Measurements from ENCODE around the gene SLC22A8.
"Not testable (repeated sequence)": the region's sequence is repeated elsewhere in the genome, so short reads cannot be mapped to it uniquely, and the experiment has no call there.

The SLC22A8 gene, protein sequence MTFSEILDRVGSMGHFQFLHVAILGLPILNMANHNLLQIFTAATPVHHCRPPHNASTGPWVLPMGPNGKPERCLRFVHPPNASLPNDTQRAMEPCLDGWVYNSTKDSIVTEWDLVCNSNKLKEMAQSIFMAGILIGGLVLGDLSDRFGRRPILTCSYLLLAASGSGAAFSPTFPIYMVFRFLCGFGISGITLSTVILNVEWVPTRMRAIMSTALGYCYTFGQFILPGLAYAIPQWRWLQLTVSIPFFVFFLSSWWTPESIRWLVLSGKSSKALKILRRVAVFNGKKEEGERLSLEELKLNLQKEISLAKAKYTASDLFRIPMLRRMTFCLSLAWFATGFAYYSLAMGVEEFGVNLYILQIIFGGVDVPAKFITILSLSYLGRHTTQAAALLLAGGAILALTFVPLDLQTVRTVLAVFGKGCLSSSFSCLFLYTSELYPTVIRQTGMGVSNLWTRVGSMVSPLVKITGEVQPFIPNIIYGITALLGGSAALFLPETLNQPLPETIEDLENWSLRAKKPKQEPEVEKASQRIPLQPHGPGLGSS

DNA sequence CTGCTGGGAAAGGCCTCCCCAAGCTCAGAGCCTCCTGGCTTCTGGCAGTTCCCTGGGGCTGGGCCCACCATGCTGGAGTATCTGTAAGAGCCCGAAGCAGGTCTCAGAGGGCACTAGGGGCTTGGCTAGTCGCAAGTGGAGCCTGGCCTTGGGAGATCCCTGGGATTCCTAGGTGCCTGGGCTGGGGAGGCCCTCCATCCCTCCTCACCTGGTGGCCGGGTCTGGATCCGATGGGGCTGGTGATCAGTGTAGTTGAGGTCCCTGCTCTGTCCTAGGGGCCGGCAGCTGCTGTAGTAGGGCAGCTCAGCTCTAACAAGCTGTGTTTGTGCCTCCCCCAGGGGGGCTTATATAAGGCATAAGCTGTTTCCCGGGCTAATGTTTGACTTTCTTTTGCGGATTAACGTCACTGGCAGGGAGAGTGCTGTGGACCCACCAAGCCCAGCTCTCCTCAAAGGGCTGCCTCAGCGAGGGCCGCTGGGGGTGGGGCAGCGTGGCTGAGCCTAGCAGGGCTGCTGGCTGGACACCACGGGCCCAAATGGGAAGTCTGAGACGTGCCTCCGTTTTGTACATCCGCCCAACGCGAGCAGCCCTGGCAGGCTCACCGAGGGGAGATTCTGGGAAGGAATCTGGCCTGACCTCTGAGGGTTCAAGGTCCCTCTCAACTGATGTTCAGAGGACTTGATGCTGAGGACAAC is at the start of gene SLC22A8:
Gene SLC22A8, minus strand, starts transcription at position 321 of the 695 bp plus-strand sequence. CDS start 883 bp downstream, outside the sequence.
- no peak for DNase-seq

DNA sequence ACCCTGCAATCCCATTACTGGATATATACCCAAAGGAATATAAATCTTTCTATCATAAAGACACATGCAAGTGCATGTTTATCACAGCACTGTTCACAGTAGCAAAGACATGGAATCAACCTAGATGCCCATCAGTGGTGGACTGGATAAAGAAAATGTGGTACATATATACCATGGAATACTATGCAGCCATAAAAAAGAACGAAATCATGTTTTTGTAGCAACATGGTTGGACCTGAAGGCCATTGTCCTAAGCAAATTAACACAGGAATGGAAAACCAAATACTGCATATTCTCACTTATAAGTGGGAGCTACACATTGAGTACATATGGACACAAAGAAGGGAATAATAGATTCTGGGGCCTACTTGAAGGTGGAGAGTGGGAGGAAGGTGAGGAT is 30.6 kb upstream of the SLC22A8 start:
- not testable (repeated sequence) for DNase-seq

DNA sequence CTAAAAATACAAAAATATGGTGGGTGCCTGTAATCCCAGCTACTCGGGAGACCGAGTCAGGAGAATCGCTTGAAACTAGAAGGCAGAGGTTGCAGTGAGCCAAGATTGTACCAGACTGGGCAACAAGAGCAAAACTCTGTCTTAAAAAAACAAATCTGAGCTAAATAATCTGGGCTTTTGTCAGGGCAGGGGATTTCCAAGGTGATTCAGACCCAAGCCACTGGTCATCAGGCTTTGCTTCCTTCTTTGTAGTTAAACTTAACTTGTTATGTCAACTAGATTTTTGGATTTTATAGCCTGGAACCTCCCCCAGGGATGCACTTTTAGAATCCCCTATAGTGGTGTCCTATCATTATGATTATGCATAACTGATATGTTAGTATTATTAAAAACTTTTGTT is 27.0 kb upstream of the SLC22A8 start:
- DNase-seq = no peak

DNA sequence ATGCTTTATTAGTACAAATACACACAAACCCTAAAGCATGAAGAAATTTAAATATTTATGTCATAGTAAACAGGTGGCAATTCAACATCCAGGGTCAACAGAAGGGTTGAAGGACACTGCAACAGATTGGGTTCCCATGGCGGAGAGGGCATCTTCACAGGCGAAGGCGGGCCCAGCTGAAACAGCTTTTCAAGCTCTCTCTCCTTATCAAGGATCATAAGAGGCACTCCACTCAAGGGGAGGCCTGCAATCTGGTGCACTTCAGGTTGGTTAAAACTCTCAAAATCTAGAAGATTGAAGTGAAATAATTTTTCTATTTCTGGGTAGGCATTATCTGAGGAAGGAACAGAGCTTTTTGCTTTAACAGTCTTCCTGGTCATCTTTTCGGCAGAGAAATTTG is 16.8 kb upstream of the SLC22A8 start:
- DNase-seq = no peak

DNA sequence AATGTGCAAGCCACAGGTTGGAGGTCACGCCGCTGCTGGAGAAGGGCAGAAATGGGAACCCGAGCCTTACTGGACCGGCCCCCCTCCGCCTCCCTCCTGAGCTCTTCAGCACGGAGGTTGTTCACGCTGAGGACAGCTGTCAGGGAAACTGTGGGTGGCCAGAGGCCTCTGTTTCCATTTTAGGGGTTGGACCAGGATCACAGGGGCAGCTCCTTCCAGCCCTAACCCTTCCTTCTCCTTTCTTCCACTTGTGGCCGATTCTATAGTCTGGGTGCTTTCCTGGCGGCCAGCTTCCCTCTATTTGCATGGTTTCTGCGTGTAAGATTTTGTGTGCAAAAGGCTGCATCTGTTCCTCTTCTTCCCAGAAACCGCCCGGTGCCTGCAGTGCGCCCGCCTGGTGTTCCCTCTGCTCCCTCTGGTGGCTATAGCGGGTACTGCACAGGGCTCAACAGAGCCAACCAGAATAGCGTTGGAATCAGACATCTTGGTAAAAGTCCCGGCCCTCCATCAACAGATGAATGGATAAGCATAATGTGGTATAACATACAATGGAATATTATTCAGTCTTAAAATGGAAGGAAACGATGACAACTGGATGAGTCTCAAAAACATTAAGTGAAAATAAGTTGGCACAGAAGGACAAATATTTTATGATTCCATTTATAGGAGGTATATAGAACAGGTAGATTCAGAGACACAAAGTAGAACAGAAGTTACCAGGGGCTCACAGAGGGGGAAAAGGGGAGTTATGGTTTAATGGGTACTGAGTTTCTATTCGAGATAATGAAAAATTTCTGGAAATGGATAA is 8.4 kb upstream of the SLC22A8 start:
- peak; percentile 87 for DNase-seq

DNA sequence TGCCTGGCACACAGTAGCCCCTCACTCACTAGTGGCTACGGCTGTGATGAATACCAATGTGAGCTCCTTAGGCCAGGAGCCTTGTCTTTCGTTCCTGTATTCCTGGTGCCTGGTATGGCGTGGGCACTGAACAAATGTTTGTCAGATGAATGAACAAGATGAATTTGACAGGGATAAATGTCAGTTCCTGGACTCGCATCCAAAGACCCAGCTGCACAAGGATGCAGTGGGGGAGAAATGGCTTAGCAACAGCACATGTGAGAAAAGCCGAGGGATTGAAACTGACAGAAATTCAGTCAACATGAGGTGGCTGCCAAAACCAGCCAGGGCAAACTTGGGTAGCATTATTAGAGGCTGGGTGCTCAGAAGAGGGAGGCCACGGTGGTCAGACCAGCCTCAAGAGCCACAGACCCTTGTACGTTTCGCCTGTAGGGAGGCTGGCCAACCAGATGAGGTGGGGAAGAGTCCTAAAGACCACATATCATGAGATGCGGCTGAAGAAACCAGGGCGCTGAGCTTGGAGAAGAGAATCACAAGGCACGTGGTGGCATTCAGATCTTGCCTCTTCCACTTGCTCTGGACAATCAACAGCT is 7.7 kb upstream of the SLC22A8 start:
- no peak for DNase-seq

DNA sequence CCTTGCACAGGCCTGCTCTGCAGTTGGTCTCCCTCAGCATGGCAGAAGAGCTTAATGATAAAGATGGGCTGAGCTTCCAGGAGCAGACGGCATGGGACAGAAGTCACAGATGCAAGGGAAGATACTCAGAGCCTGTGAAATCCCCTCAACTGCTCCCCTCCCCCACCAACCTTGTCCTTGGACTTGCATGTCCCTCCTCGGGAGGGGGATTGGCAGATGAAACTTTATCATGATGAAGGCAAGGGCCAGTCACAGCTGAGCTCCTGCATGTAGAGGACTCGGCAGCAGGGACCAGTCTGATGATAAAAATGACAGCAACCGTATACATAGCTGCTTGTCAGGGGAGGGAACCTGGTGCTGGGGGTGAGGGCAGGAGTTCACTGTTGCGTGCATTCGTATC is 6.8 kb upstream of the SLC22A8 start:
- DNase-seq = no peak

DNA sequence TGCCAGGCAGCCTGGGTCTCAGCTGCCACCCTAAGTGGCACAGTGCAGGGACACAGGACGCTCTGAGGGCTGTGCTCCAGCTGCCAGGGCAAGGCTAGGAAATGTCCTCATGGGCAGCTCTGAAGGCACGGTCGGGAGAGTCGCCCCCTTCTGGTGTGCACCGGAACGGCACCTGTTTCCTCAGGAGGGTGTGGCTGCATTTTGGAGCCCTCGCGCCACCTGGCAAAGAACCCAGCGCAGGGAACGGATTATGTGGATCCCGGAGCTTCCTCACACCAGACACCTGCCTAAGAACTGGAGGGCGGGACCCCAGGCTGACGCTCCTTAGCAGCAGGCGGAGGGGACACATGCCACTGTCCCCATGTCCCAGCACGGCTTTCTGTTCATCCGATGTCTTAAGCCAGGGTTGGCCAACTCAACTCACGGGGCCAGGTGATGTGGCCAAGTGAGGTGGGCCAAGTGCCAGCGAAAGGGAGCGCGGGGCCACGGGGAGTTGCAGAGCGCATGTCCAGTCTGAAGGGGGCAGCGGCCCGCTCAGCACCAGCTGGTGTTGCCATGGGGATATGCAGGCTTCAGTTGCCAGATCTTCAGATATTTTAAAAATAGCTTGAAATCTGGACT is 5.1 kb upstream of the SLC22A8 start:
- DNase-seq = peak; percentile 48

DNA sequence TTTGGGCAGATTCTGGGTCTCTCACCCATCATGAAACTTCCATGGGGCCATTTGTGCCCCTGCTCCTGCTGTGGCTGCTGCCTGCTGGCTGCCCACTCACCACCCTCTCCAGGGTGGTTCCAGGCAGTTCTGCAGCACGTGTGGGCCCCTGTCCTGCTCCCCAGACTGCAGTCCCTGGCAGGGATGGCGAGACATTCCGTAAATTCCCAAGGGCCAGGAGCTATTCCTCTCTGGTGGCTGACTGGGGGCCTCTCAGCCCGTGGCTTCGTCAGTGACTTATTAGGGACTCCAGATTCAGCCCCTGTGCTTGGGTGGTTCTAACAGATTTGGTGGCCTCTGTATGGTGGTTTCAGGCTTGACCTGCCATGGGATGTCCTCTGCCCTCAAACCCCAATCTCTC is 3.9 kb upstream of the SLC22A8 start:
- DNase-seq = no peak

DNA sequence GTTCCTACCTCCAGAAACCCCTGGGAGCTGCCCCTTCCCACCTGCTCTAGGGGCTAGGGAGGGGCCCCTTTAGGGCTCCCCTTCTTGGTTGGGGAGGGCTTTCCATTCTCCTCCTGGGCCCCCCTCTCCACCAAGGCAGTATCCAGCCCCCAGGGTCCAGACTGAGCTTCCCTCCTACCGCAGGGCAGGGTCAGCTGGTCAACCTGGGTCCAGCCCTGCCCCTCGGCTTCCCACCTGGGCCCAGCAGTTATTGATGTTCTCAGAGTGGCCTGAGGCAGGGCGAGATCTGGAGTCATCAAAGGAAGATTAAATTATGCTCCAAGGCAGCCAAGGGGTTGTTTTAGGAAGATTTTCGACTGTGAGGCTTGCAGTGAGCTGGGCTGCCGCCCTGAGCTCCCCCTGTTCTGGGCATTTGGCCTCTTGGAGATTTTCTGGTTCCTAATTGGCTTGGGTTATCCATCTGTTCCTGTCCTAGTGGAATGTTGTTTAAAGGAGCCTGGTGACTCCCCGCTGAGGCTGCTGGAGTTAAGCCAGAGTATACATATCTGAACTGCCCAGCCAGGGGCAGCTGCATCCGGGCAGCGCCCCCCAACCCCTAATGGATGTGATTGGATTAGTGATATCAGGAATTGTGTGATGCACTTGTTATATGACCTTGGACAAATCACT is 1.8 kb upstream of the SLC22A8 start:
- DNase-seq = no peak

DNA sequence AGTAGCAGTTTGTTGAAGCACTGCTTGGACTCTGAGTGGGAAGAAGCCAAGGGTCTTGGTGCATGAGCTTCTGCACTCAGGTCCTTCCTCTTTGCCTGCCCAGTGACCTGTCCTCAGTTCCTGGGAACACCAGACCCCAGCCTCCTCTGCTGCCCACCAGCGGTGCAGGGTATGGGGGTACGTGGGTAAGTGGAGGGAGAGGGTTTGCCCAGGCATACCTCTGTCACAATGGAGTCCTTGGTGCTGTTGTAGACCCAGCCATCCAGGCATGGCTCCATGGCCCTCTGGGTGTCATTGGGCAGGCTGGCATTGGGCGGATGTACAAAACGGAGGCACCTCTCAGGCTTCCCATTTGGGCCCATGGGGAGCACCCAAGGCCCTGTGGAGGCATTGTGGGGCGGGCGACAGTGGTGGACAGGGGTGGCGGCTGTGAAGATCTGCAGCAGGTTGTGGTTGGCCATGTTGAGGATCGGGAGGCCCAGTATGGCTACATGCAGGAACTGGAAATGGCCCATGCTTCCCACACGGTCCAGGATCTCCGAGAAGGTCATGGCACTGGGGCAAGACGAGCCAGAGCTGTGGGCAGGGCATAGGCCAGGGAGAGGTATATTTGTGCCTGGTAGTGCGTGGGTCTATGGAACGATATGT is 1.1 kb downstream of the SLC22A8 start:
- DNase-seq = no peak

DNA sequence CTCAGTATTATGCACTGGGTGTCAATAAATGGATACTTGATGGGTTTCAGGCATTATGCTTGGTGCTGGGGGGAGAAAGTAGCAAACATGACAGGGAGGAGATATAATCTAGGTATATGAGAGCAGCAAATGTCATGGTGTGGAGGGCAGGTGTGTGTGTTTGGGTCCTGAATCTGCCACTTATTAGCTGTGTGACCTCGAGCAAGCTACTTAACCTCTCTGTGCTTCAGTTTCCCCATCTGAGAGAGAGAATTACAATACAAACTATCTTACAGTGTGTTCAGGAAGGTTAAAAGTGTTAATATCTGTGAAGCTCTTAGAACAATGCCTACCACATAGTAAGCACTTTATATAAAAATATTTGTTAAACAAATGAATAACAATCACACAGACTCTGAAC is 2.8 kb downstream of the SLC22A8 start:
- no peak for DNase-seq

DNA sequence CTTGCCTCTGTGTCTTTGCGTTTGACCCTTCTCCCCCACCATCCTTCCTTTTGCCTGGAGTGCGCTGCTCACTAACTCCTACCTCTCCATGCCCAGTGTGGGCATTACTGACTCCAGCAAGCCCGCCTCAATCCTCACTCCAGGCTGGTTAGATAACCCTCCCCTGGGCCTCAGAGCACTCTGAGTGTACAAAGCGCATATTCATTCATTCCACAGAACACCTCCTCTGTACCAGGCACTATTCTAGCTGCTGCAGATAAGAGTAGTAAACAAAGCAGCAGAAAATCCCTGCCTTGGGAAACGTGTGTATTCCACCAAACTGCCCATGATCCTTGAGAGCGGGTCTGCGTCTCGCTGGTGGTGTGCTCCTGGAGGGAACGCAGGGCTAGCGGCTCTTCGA is 3.2 kb downstream of the SLC22A8 start:
- no peak for DNase-seq

DNA sequence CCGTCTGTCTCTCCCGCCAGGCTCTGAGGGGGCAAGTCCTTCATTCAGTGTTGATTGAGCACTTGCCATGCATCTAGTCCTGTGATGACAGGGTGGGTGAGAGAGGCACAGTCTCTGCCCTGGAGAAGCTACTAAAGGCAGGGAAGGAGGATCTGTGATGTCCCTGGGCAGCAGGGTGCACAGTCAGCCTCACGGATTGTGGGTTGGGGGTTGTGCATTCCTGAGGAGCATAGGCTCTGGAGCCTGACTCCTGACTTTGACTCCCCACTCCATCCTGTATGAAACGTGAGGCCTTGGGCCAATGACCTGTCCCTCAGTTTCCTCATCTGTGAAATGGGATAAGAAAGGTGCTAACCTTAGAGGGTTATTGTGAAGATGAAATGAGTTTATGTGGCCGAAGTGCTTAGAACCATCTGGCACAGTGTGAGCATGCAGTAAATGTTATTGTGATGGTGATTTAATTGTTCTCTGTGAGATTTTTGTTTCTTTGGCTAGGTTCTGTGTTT is 4.7 kb downstream of the SLC22A8 start:
- no peak for DNase-seq

DNA sequence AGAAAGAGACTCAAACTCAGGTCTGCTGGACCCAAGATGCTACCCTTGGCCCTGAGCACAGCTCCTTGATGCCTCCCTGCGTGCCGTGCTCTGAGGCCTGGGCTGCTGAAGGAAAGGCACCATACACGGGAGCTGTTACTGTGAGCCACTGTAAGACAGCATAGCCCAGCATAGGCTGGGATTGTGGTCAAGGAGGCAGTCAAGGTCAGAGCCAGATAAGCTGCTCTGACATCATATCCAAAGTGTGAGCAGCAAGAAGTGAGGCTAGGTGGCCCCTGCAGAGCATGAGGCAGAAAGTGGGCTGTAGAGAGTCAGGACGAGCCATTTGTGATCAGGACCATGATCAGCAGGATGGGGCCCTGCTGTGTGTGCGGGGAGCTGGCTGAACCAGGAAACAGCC is 7.7 kb downstream of the SLC22A8 start:
- no peak for DNase-seq

DNA sequence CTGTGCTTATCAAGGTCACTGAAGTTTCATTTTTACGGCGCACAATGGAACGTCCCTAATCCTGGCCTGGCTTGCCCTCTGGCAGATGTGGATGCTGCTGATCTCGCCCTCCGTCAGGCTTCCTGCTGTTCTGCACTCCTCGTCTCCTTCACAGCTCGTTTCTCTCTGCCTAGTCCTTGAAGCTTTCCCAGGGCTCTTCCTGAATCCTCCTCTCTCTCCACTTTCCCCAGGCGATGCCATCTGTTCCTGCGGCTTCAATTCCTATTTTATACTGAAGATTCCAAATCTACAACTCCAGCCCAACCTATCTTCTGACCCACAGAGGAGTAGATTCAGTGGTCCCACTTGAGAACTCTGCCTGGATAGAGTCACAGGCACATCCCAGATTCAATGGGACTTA is 14.2 kb downstream of the SLC22A8 start:
- DNase-seq = no peak

DNA sequence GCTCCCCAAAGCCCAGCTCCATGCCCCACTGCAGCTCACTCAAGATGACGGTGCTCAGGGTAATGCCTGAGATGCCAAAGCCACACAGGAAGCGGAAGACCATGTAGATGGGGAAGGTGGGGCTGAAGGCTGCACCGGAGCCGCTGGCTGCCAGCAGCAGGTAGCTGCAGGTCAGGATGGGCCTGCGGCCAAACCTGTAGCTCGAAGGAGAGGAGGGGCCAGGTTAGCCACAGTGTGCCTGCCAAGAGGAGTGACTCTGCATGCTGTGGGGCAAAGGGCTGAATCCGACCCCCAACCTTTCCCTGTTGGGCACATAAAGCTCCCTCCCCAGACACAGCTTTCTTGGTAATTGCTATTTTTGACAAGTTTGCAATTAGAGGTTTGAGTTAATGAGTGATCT is 16.0 kb downstream of the SLC22A8 start:
- DNase-seq = no peak

DNA sequence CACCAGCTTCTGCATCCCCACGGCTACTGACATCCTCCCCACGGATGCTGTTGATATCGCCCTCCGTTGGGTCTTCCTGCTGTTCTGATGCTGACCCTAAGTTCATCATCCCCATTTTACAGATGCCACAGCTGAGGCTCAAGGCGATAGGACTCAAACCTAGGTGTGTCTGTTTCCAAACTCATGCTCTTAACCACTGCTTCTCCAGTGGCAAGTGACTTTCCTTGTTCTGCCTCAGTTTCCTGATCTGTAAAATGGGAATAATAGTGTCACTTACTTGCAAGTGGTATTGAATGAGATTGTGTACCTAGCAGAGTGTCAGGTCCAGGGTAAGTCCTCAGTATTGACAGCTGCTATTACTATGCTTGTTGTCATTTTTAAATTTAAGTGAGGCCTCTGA is 16.5 kb downstream of the SLC22A8 start:
- DNase-seq = no peak

DNA sequence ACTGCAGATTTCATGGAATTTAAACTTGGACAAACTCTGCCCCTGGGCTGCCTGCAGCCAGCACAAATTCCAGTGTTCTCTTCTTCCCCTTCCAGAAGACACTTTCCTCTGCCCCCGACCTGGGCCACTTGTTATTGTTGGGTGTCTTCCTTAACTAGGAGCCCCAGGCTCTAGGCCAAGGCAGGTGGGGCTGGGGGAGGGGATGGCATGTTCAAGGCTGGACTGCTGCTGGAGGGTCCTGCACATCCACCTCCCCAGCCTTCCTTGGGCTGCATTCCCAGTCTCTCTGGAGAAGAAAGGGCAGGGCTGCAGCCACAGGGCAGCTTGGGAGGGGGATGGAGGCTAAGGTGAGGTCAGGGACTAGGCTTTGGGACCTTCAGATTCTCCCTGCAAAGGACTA is 19.4 kb downstream of the SLC22A8 start:
- no peak for DNase-seq

DNA sequence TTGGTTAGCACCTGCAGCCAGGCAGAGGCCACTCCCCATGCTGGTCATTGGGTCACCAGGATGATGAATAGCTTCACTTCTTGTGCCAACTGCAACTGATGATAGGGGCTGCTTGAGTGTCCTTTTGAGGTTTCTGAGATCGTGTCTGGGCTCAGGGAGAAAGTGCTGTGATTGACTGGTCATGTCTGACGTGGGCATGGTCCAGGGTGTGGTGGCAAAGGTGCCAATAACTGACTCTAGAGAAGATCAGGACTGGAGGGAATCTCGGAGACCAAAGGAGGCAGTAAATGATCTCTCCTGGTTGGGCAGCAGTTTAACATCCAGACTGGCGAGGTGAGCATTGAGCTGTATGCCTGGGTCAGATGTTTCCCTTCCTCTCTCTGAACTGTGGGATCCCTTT is 20.9 kb downstream of the SLC22A8 start:
- DNase-seq = no peak

DNA sequence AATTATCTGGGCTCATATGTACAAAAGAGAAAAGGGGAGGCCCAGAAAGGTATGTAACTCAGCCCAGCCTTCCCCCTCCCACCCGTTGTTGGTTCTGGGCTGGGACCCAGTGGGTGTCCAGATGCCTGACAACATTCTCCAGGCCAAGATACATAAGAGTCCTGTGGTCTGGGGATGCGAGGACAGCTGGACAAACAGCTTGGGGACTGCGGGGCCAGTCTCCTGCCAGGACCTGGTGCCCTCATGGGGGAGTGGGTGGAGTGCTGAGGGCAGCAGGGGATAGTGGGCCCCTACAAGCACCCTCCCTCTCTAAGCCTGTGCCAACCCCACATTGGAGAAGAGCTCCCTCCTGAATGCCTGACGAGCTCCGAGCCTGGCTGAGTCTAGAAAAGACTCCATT is 27.4 kb downstream of the SLC22A8 start:
- DNase-seq = no peak
